Neural cell (in vitro differentiated cells): ENCODE results near the gene SLC25A24.

Experiments used
- EZH2 ChIP-seq: fragments of 200-600, 300-800 bp; shearing (Covaris generic), sonication (generic); IDR thresholded peaks from 2 replicates; pipeline ENCODE4 v1.6.1; 2014; ENCODE audit warnings: antibody characterized with exemption, low read length, borderline replicate concordance, mild to moderate bottlenecking; ENCODE audit not compliant: insufficient read depth, poor library complexity, severe bottlenecking
- SMC3 ChIP-seq: fragments of 450-650 bp; conservative IDR thresholded peaks from 2 replicates; pipeline ENCODE4 v1.6.1; 2014; ENCODE audit warnings: antibody characterized with exemption, mild to moderate bottlenecking, moderate library complexity; ENCODE audit not compliant: poor library complexity
- TF ChIP-seq, protein P1 (sequence below): fragments of 450-650 bp; IDR thresholded peaks from 2 replicates; pipeline ENCODE4 v1.5.1; 2014; ENCODE audit warnings: antibody characterized with exemption, mild to moderate bottlenecking, moderate library complexity; ENCODE audit not compliant: poor library complexity, severe bottlenecking

DNA sequence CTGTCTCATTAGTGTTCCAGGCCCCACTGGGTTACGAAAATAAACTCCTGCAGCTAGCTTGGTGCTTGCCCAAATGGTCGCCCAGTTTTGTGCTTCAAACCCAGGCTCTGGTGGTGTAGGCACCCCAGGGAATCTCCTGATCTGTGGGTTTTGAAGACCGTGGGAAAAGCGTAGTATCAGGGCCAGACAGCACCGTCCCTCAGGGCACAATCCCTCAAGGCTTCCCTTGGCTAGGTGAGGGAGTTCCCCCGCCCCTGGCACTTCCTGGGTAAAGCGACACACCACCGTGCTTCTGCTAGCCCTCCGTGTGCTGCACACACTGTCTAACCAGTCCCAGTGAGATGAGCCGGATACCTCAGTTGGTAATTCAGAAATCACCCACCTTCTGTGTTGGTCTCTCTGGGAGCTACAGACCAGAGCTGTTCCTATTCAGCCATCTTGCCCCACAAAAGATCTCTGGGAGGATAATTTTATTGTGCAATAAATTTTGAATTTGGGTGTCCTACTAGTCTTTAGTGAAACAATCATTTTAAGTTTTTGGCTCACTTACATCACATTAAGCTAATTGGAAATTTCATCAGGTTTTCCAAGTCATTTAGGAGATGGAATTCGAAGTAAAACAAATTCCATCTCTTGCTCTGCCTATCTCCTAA is 9.4 kb upstream of the SLC25A24 start:
- TF ChIP-seq, protein P1, sequence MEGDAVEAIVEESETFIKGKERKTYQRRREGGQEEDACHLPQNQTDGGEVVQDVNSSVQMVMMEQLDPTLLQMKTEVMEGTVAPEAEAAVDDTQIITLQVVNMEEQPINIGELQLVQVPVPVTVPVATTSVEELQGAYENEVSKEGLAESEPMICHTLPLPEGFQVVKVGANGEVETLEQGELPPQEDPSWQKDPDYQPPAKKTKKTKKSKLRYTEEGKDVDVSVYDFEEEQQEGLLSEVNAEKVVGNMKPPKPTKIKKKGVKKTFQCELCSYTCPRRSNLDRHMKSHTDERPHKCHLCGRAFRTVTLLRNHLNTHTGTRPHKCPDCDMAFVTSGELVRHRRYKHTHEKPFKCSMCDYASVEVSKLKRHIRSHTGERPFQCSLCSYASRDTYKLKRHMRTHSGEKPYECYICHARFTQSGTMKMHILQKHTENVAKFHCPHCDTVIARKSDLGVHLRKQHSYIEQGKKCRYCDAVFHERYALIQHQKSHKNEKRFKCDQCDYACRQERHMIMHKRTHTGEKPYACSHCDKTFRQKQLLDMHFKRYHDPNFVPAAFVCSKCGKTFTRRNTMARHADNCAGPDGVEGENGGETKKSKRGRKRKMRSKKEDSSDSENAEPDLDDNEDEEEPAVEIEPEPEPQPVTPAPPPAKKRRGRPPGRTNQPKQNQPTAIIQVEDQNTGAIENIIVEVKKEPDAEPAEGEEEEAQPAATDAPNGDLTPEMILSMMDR, result no peak
- TF ChIP-seq EZH2 (no peak), SMC3 (no peak)
